SU-DHL-6 (cell line): ENCODE results near the gene EXOC4.

ENCODE experiments used
- H2AFZ ChIP-seq: fragments of 200-600 bp; sonication (generic); 2 replicates; pipeline ENCODE4 v1.6.1; 2014; ENCODE audit warnings: low read depth, mild to moderate bottlenecking, moderate library complexity, mixed read lengths, antibody characterized with exemption, low read length; ENCODE audit not compliant: severe bottlenecking
- H3F3A ChIP-seq: fragments of 200-600 bp; shearing (Covaris generic); 2 replicates; pipeline ENCODE4 v1.6.0; 2016; ENCODE audit warnings: antibody characterized with exemption, mild to moderate bottlenecking; ENCODE audit not compliant: insufficient read depth
- H3K27ac ChIP-seq: fragments of 200-600 bp; sonication (generic); 2 replicates; pipeline ENCODE4 v1.5.1; 2016; ENCODE audit warnings: low read depth, mild to moderate bottlenecking, low read length, moderate library complexity, mixed read lengths
- H3K27me3 ChIP-seq: fragments of 200-600 bp; sonication (generic), shearing (Covaris generic); 2 replicates; pipeline ENCODE4 v1.6.0; 2014; ENCODE audit warnings: mild to moderate bottlenecking, low read length
- H3K36me3 ChIP-seq: fragments of 200-600 bp; sonication (generic); 2 replicates; pipeline ENCODE4 v1.6.1; 2014; ENCODE audit warnings: mild to moderate bottlenecking, low read length, mixed read lengths
- H3K4me2 ChIP-seq: fragments of 300-600, 200-600 bp; shearing (Covaris generic), sonication (generic); 2 replicates; pipeline ENCODE4 v1.6.0; 2014; ENCODE audit warnings: low read length, low read depth, mild to moderate bottlenecking; ENCODE audit not compliant: poor library complexity, severe bottlenecking
- H3K4me3 ChIP-seq: fragments of 200-600 bp; sonication (generic); 2 replicates; pipeline ENCODE4 v1.5.1; 2014; ENCODE audit warnings: antibody characterized with exemption, low read length, mild to moderate bottlenecking, mixed read lengths; ENCODE audit not compliant: insufficient read depth, poor library complexity, severe bottlenecking
- H3K79me2 ChIP-seq: fragments of 200-600 bp; sonication (generic); 2 replicates; pipeline ENCODE4 v1.6.1; 2014; ENCODE audit warnings: mild to moderate bottlenecking, low read length, moderate library complexity; ENCODE audit not compliant: insufficient read depth
- H3K9ac ChIP-seq: fragments of 200-600 bp; sonication (generic); 2 replicates; pipeline ENCODE4 v1.7.0; 2014; ENCODE audit warnings: mild to moderate bottlenecking, low read length
- H3K9me2 ChIP-seq: fragments of 200-600 bp; sonication (generic); replicated peaks from 2 replicates; pipeline ENCODE4 v1.6.1; 2014; ENCODE audit warnings: low read length; ENCODE audit not compliant: insufficient read depth
- H3K9me3 ChIP-seq: fragments of 200-600 bp; sonication (generic); 2 replicates; pipeline ENCODE4 v1.6.1; 2014; ENCODE audit warnings: low read length, mixed read lengths; ENCODE audit not compliant: insufficient read depth
- H4K20me1 ChIP-seq: fragments of 200-600 bp; sonication (generic); 2 replicates; pipeline ENCODE4 v1.6.1; 2014; ENCODE audit warnings: low read depth, mild to moderate bottlenecking, antibody characterized with exemption, low read length, moderate library complexity, mixed read lengths
- CTCF ChIP-seq: fragments of 200-600 bp; sonication (generic); IDR thresholded peaks from one replicate; pipeline ENCODE4 v1.5.1; 2017; ENCODE audit warnings: antibody characterized with exemption, mild to moderate bottlenecking, low read length, moderate library complexity; ENCODE audit not compliant: insufficient read depth, poor library complexity, severe bottlenecking
- EZH2phosphoT487 ChIP-seq: fragments of 200-600 bp; sonication (generic), shearing (Covaris generic); conservative IDR thresholded peaks from 2 replicates; pipeline ENCODE4 v1.6.1; 2018; ENCODE audit warnings: mild to moderate bottlenecking, antibody characterized with exemption, low read length, moderate library complexity, mixed read lengths

The EXOC4 gene

GRCh38 chr7:133549633-133550032, 296.8 kb downstream of the EXOC4 start:
- no peak for TF ChIP-seq CTCF
- TF ChIP-seq EZH2phosphoT487: no peak
- H3K36me3 ChIP-seq: no peaks in the 10 kb centered on the region
- H3K4me3 ChIP-seq: no peak overlapping the region
- no peak overlapping the region for H3K9ac ChIP-seq
- no peak overlapping the region for H3K27ac ChIP-seq
- H4K20me1 ChIP-seq: no peaks in the 10 kb centered on the region
- no peak overlapping the region for H2AFZ ChIP-seq
- H3K27me3 ChIP-seq: no peaks in the 10 kb centered on the region
- no peaks in the 10 kb centered on the region for H3K79me2 ChIP-seq
- no peaks in the 10 kb centered on the region for H3K9me3 ChIP-seq
- H3K9me2 ChIP-seq: no peaks in the 10 kb centered on the region
- H3K4me2 ChIP-seq: no peak overlapping the region
- H3F3A ChIP-seq: no peaks in the 10 kb centered on the region

- TF ChIP-seq EZH2phosphoT487: no peak
- no peak for TF ChIP-seq CTCF
- Histone ChIP-seq H3K27me3 (no peaks in the 10 kb centered on the region), H3K36me3 (no peaks in the 10 kb centered on the region), H3K4me3 (no peak overlapping the region), H3K9me3 (no peaks in the 10 kb centered on the region), H2AFZ (no peak overlapping the region), H3K9ac (no peak overlapping the region), H3K4me2 (no peak overlapping the region), H3K79me2 (no peaks in the 10 kb centered on the region), H3K9me2 (no peaks in the 10 kb centered on the region), H3F3A (no peaks in the 10 kb centered on the region), H3K27ac (no peak overlapping the region), H4K20me1 (no peaks in the 10 kb centered on the region)
These were observed 297.3 kb downstream of the EXOC4 start for GRCh38 chr7:133550145-133550544.

- Histone ChIP-seq H3K4me3 (no peak overlapping the region), H3K4me2 (no peak overlapping the region), H3K27me3 (no peaks in the 10 kb centered on the region), H3K9me2 (no peaks in the 10 kb centered on the region), H3K79me2 (no peaks in the 10 kb centered on the region), H4K20me1 (no peaks in the 10 kb centered on the region), H3F3A (no peaks in the 10 kb centered on the region), H3K9me3 (no peaks in the 10 kb centered on the region), H3K27ac (no peak overlapping the region), H2AFZ (no peak overlapping the region), H3K9ac (no peak overlapping the region), H3K36me3 (no peaks in the 10 kb centered on the region)
- TF ChIP-seq EZH2phosphoT487: no peak
- TF ChIP-seq CTCF: no peak
These were observed 297.9 kb downstream of the EXOC4 start for GRCh38 chr7:133550811-133551210.

- Histone ChIP-seq H4K20me1 (no peaks in the 10 kb centered on the region), H3K9ac (no peak overlapping the region), H3K9me2 (no peaks in the 10 kb centered on the region), H3K79me2 (no peaks in the 10 kb centered on the region), H3K36me3 (no peaks in the 10 kb centered on the region), H2AFZ (no peak overlapping the region), H3K4me3 (no peak overlapping the region), H3K27me3 (no peaks in the 10 kb centered on the region), H3F3A (no peaks in the 10 kb centered on the region), H3K27ac (no peak overlapping the region), H3K9me3 (no peaks in the 10 kb centered on the region), H3K4me2 (no peak overlapping the region)
- TF ChIP-seq CTCF (no peak), EZH2phosphoT487 (no peak)
These were observed 298.6 kb downstream of the EXOC4 start for GRCh38 chr7:133551466-133551865.
